HG02981 (cell line): Measurements from ENCODE around the gene UIMC1.
"Not testable (repeated sequence)": the region's sequence is repeated elsewhere in the genome, so short reads cannot be mapped to it uniquely, and the experiment has no call there.

Experiments used
- ATAC-seq: cut with Tn5 transposase; IDR thresholded peaks from one replicate; pipeline ENCODE4 v1.9.1; 2021; ENCODE audit warnings: mild to moderate bottlenecking, moderate library complexity; ENCODE audit not compliant: unreplicated experiment

The UIMC1 gene

DNA sequence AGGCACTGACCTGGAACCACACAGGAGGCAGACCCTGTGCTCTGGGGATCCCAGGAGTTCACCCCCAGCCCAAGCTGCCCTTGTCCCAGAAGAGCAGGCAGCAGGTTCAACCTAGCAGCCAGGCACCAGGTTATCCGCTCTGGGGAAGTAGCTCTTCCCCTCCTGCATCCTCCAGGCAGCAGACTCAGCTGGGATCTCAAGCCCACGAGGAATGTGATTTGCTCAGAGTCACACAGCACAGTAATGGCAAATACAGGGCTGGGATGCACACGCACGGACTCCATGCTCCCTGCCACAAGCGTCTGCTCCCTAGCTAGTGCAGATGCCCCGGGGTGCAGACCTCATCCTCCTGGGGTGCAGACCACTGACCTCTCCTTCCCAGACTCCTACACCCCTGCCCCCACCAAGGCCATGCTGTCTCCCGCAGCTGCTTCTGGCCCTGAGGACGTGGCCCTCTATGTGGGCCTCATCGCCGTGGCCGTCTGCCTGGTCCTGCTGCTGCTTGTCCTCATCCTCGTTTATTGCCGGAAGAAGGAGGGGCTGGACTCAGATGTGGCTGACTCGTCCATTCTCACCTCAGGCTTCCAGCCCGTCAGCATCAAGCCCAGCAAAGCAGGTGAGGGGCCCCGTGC, 132.9 kb downstream of the UIMC1 start:
- no peak for ATAC-seq

DNA sequence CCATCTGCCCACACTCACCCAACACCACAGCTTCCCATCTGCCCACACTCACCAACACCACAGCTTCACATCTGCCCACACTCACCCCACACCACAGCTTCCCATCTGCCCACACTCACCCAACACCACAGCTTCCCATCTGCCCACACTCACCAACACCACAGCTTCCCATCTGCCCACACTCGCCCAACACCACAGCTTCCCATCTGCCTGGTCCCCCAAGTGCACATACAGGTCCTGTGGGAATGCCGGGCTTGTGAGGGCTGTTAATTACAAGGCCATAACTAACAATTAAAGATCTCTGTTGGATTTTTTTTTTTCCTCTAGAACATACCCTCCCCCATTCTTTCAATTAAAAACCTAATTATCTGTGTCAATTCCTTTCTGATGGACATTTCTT, 133.6 kb downstream of the UIMC1 start:
- not testable (repeated sequence) for ATAC-seq

DNA sequence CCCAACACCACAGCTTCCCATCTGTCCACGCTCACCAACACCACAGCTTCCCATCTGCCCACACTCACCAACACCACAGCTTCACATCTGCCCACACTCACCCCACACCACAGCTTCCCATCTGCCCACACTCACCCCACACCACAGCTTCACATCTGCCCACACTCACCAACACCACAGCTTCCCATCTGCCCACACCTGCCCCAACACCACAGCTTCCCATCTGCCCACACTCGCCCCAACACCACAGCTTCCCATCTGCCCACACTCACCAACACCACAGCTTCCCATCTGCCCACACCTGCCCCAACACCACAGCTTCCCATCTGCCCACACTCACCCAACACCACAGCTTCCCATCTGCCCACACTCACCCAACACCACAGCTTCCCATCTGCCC, 134.0 kb downstream of the UIMC1 start:
- not testable (repeated sequence) for ATAC-seq

DNA sequence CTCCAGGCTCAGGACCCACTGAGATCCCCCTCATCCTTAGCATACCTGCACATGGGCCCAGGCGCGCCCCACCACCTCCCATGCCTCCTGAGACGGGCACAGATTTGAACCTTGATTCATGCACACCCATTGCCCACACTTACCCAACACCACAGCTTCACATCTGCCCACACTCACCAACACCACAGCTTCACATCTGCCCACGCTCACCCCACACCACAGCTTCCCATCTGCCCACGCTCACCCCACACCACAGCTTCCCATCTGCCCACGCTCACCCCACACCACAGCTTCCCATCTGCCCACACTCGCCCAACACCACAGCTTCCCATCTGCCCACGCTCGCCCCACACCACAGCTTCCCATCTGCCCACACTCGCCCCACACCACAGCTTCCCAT, 135.9 kb downstream of the UIMC1 start:
- ATAC-seq: not testable (repeated sequence)

DNA sequence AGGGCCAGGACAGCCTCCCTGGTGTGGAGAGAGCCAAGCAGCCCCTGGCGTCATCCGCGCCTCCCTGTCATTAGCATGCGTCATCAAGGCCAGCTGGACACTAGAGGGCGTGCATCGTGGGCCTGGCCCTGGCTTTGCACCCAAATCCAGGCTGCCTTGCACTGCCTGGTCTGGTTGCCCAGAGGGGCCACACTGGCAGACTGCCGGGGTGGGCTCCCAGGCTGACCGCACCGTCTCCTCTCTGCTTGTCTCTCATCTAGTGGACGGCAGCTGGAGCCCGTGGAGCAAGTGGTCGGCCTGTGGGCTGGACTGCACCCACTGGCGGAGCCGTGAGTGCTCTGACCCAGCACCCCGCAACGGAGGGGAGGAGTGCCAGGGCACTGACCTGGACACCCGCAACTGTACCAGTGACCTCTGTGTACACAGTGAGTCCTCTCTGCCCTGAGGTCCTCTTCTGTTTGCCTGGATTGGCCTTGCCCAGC, 136.4 kb downstream of the UIMC1 start:
- ATAC-seq: no peak

DNA sequence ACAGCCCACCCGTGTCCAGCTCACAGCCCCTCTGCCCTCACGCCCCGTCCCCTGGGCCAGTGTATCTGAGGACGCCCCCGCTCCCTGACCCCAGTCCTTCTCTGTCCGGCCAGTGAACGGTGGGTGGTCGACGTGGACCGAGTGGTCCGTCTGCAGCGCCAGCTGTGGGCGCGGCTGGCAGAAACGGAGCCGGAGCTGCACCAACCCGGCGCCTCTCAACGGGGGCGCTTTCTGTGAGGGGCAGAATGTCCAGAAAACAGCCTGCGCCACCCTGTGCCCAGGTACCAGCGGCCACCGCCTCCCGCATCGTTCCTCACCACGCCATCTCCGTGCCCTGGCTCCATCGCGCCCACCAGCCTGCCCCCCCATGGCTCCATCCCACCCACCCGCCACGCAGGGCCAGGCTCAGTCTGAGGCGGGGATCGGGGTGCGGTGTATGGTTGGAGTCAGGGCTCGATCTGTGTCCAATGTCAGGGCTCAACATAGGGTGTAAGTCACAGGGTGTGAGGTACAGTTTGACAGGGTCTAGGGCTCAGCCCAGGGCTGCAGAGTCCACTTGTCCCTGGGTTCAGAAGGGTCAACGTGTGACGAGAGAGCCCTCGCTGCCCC, 137.0 kb downstream of the UIMC1 start:
- no peak for ATAC-seq

DNA sequence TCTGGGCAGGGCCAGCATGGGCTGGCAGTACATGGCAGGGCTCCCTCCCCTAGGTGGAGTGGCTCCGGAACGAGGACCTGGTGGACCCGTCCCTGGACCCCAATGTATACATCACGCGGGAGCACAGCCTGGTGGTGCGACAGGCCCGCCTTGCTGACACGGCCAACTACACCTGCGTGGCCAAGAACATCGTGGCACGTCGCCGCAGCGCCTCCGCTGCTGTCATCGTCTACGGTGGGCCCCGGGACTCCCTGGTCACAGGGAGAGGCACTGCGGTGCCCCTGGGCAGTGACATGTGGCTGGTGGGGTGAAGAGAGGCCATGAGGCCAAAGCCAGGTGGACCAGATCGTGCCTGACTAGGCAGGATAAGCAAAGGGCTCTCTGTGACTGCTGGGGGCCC, 137.8 kb downstream of the UIMC1 start:
- ATAC-seq: no peak

DNA sequence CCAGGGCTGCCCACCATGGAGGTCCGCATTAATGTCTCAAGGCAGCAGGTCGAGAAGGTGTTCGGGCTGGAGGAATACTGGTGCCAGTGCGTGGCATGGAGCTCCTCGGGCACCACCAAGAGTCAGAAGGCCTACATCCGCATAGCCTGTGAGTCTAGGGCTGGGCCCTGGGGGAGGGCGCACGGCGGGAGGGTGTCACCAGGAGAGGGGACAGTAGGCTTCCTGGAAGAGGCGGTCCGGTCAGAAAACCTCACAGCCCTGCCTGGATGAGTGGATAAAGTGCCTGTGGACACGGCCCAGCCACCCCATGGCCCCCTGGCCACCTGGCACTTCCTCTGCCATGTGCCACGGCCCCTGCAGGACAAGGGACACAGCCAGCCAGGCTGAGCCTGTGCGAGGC, 138.5 kb downstream of the UIMC1 start:
- ATAC-seq: no peak

DNA sequence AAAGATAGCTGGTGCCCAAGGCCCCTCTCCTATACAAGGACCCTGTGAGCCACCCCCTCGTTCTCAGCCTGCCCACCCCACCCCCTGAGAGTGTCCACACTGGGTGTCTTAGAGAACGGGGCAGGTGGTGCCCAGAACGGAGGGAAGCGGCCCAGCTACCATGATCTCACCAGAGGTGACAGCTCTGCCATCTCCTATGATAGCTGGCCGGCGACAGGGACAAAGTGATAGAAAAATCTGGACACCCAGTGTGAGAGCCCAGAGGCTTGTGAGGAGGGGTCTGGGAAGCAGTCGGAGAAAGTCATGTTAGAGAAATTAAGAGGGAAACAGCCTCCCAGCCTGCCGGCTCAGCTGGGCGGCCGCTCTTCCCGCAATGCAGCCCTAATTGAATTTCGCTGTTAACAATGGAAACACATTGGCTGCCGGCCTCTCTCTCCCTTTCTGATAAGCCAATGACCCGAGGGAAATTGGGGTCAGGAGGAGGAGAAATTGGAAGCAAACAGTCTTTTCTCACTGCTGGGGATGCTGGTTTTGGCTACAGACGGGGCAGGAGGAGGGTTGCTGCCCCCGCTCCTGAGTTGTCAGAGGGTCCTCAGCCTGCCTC, 139.8 kb downstream of the UIMC1 start:
- ATAC-seq: no peak

DNA sequence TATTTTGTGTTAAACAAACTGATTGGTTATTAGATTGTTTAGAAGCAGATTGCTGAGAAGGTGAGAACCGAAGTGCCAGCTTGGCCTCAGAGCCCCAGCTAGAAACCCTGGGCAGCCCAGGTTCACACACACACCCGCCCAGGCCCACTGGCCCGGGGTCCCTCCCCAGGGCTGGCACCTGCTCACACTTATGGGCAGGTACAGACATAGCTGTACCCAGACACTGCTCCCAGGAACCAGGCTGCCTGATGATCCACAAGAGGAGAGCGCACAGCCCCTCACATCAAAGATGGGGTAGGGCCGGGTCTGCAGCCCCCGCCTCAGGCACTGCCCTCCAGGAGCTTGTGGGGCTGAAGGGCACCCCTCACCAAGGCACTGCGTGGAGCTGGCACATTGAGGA, 140.6 kb downstream of the UIMC1 start:
- ATAC-seq: no peak

DNA sequence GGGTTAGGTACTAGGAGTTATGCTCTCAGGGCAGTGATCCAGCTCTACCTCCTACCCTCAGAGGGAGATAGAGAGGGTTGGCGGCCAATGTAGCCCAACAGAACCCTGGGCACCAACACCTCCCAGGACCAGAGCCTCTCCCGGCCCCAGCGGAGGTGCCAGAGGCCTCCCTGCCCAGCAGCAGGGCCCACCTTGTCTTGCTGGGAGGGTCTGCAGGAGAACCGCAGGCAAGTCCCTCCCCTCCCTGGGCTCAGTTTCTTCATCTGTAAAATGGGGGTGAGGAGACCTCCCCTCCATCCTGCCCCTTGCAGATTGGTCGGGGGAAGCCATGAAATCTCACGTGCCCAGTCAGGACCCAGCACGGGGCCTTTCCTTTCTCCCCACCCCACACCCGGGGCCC, 141.8 kb downstream of the UIMC1 start:
- ATAC-seq: no peak

DNA sequence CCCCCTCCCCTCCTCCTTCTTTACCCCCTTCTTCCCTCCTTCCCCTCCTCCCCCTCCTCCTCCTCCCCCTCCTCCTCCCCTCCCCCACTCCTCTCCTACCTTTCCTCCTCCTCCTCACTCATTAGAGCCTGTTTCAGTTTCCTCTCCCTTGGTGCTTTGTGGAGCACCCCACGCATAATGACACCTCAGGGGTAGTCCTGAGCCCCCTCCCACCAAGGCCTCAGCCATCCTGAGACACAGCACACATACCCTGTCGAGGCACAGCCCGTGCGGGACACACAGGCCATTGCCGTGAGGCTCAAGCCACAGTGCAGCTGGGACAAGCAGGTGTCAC, 142.8 kb downstream of the UIMC1 start:
- no peak for ATAC-seq

DNA sequence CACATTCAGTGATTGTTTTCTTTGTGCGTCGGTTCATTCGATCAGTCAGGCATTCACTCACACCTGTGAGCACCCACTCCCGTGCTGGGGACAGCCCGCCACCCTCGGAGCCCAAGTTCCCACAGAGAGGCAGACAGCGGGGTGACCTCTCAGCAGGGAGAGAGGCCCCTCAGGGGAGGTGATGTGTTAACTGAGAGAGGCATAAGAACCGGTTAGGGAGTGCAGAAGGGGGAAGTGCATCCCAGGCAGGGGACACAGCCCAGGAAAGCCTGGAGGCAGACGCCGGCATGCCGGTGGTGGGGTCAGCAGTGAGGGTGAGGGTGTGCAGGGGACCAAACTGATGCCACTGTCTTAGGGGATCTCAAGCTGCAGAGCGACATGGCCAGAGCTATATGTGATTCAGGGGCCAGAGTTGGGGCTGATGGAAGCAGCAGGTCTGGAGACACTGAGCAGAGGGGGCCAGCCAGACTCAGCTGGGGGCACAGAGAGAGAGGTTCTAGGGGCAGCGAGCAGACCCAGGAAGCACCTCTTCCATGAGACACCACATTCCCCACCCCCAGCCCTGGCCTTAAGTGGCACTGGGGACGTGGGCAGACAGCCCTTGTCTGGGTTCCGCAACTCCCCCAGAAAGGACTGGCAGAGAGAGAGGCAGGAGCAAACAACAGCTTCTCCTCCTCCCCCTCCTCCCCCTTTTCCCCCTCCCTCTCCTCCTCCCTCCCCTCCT, 143.4 kb downstream of the UIMC1 start:
- no peak for ATAC-seq

DNA sequence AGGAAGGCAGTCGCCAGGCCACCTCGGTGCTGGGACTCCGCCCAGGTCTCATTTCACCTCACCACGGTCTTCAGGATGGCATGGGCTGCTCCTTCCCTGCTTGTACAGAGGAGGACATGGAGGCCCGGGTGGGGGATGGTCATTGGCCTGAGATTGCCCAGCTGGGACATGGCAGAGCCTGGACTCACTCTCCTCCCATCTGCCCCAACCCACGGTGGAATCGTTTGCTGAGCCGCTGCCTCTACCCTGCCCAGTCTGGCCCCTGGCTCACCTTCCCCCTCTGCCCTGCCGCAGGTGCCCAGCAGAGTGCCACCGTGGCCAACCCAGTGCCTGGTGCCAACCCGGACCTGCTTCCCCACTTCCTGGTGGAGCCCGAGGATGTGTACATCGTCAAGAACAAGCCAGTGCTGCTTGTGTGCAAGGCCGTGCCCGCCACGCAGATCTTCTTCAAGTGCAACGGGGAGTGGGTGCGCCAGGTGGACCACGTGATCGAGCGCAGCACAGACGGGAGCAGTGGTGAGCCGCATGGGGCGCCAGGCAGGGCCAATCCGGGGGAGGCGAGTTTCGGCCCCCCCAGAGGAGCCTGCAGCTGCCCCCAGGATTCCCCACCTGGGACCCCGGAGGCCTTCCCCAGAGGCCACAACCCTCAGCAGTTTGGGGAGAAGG, 144.1 kb downstream of the UIMC1 start:
- ATAC-seq: no peak

DNA sequence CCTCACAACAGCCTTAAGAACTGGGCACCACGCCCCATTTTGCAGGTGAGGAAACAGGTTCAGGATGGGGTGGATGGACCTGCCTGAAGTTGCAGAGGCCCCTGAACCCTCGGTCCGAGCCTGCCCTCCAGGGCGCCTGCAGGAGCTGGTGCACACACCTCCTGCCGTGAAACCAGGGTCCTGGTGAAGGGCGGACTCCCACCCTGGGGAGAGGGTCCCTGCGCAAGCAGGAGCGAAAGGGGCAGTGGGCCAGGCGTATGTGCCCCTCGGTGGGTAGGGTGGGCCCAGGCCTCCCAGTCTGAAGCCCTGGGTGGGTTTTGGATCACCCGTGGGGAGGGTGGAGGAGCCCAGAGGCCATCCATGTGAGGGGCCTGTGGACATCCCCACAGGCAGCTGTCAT, 145.3 kb downstream of the UIMC1 start:
- ATAC-seq: no peak

DNA sequence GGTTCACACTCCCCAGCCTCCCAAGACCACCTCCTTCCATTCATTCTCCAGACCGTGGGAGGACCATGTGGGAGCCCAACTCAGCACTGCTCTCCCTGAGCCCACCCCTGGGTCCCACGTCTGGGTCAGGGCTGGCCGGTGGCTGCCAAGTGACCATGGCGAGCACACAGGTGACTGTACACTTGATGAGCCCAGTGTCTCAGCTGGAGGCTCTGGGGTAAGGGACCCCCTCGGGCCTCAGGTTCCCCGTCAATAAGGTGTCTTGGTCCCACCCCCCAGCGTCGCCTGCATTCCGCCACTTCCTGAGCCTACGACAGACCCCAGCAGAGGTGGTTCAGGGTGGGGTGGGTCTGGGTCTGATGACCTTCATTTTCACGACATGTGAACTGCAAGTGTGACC, 146.2 kb downstream of the UIMC1 start:
- no peak for ATAC-seq

DNA sequence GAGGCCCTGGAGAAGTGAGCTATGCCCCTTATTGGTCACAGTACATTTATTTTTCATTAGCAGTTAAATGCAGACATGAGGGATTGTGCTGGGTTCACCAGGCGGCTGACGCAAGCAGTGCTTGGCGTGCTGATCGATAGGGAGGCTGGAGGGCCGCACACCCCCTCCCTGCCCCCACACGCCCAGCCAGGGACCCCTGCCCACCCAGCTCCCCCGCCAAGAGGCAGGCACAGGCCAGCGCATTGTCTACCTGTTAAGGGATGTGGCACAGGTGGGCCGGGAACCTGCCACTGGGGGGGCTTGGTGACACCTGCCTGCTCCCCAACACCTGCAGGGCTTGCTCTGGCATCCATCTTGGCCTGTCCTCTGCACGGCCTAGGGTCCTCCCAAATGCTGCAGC, 146.7 kb downstream of the UIMC1 start:
- ATAC-seq: no peak

DNA sequence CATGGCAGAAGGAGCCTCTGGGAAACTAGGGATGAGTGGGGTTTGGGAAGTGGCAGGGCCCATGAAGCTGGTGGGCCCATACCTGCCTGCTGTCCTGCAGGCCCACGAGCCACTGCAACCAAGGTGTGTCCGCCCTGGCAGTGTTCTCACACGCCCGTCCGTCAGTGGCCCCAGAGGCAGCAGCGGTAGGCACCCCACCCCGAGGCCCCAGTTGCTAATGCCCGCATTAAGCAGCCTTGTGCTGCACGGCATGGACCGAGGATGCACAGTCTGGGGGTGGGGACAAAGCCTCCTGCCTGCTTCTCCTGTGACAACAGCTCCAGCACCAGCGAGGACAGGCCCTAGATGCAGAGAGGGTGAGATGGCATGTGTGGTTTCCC, 148.7 kb downstream of the UIMC1 start:
- ATAC-seq: no peak

DNA sequence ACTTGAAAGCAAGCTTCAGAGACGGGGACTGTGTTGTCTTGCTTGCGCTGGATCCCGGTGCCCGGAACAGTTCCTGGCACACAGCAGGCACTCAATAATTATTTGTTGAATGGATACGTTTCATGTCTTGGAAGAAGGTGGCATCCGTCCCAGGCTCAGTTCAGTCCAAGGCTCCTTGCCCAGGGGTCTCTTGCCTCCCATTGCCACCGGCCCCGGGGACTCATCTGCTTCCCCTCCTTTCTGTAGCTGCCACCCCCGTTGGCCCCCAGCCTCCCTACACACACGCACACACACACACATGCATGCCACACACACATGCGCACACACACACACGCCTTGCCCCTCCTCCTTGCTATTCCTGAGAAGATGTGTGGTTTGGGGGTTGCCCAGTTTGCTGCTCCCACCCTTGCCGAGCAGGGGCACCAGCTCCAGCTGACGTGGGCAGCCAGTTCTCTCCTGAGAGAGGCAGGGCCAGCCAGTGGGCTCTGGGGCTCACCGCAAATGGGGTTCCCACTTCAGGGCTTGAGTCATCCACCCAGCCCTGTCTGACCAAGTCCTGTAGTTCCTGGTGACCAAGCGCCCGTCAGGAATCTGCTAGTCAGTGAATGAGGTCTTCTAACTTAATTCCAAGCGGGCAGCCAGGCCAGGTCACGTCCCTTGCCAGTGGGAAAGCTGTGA, 149.2 kb downstream of the UIMC1 start:
- no peak for ATAC-seq

DNA sequence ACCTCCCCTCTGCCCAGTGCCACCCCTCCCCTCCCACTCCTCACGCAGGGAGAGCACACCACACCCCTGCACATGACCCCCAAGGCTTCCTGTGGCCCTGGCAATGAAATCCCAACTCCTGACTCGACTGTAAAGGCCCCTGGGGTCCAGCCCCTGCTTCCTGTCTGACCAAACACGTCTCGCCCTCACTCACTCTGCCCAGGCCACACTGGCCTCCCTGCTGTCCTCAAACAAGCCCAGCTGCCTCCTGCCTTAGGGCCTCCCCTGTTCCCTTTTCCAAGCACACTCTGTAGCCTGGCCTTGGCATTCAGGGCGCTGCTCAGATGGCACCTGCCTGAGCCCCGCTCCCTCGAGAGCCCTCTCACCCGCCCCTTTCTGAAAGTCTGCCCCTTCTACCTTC, 149.8 kb downstream of the UIMC1 start:
- no peak for ATAC-seq

DNA sequence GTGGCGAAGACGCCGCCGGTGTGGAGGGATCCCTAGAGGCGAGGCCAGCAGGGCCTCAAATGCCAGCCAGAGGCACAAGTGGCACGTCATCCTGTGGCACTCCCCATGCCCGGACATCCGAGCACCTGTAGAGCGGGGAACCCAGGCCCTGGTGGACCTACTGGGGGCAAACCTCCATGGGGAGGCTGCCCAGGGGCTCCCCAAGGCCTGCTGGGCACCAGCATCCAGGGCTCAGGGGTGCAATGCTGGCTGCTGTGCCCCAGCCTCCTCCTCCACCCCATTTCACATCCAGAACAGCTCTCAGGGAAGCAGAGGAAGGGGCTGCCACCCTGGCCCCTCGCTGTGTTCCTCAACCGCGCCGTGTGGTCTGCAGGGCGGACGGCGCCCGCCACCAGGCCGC, 151.0 kb downstream of the UIMC1 start:
- no peak for ATAC-seq
